ENCODE data around the gene LAMTOR3.

LAMTOR3 gene

DNA sequence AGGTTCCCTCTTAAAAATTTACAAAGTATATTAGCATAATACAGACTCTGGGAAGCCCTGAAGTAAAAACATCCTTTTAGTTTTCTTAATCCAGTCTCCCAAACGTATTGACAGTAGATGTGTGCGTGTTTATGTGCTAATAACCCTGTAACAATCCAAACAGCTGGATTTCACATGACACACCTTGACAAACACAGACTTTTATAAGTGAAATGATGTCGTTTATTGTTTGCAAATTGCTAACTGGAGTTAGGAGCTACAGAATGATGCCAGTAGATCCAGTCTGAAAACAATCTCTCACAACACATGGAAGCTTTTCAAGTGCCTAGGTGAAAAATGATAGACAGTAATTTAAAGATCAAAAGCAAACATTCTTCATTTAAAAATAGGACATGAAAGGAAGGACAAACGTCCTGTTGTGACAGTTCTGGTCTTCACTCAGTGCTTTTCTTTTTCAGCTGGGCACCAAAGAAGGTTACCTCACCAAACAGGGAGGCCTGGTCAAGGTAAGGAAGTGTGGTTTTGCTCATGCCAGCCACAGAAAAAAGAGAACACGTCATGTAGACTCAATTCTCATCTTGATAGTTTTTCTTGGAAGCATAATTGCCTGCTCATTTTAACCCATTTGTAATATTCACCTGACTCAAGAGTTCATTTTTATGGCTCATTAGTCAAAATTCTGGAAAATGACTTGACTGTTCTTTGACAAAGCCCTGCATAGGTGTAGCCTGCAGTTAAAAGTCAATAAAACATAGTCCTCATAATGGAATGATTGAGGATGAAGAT is 32.9 kb downstream of the LAMTOR3 start:
- DNase-seq (ENCODE audit: low read depth in 2 of 2) = no peak

DNA sequence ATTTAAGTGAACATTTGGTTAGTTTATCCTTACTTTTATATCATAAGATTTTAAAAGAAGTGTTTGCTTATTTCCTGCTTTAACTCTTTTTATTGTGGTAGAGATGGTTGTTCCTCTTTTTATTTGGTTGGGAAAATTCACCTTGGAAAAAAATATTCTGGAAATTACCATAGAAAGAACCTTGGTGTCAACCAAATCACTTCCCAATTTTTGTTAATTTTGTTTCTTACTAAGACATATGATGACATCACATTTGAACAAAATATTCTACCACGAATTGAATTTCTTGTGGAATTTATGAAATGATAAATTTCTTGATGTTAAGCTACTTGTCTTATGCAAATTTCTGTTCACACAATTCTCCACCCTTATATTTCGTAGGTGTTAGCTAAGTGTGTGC is 33.7 kb downstream of the LAMTOR3 start:
- no peak for DNase-seq (ENCODE audit: low read depth in 2 of 2)

DNA sequence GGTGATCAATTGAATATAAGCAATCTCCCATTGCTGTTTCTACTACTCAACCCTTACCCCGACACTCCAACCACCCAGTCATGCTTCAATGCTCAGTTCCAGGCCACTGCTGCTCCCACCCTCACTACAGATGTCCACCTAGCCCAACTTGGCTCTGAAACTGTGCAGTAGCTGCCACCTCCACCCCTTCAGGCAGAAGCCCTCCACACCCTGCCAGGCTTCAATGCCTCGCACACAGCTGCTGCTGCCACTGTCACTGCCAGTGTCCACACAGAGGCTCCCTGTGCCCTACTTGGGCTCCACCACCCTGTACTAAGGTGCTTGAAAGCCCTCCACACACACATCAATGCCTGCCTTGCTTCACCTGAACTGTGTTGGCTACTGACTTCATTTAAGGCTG is 34.6 kb downstream of the LAMTOR3 start:
- no peak for DNase-seq (ENCODE audit: low read depth in 2 of 2)

DNA sequence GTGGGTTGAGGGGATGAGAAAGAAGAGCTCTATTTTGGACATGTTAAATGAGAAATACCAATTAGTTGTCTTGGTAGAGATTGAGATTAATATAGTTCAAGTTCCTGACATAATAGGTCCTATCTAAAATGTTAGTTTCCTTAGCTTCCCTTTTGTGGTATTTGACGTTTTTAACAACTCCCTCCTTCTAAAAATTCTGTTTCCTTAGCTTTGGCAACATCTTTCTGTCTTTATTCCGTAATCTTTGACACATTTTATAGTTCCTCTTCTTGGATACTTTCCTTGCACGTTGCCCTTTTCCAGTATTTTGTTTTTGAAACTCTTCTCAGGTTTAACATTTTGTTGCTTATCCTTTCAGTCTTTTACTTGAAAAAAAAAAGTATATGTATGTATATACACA is 36.9 kb downstream of the LAMTOR3 start:
- no peak for DNase-seq (ENCODE audit: low read depth in 2 of 2)

DNA sequence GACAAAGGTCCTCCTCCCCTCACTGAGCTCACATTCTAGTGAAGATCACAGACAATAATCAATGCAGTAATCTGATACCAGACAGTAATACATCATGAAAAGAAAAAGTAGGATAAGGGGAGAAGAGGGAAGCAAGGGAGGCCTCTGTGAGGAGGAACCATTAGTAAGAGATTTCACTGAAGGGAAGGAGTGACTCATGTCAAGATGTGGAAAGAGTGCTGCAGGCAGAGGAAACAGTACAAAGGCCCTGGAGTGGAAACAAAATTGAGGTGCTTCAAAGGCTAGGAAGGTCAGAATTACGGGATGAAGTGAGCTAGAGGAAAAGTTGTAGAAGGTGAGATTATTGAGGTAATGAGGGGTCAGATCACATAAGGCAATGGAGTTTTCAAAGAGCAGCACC is 38.1 kb downstream of the LAMTOR3 start:
- DNase-seq (ENCODE audit: low read depth in 2 of 2) = no peak

DNA sequence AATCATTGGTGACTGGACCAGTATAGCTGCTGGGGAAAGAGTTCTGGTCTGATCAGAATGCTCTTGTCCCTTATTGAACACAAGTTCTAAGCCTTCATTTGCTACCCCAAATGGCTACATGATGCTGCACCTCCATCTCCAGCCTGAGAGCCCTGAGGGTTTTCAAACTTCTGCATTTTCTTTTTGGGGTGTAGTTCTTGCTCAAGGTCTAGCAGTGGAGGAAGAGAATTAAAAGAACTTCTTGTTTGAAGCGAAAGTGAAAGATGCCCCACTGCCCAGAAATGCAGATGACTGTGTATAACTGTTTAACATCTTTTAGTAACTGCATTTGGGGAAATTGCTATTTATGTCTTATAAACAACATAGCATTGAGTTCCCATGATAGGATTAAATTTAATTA is 38.5 kb downstream of the LAMTOR3 start:
- no peak for DNase-seq (ENCODE audit: low read depth in 2 of 2)

DNA sequence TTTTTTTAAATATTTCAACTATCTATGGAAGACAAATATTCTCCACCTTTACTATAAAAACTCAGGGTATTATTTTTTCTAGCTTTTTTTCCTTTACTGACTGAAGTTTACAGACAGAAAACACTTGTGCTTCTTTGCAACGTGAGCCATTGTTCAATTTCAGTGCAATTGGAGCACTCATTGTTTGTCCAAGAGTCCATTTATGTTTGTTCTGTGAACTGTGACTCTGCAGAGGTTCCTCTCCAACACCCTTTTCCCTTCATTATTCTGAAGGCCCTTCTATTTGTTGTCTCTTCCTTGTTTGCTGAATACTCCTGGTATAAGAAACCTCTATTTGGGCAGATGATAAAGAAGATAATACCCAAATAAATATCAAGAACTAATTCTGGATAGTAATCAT is 40.2 kb downstream of the LAMTOR3 start:
- no peak for DNase-seq (ENCODE audit: low read depth in 2 of 2)

DNA sequence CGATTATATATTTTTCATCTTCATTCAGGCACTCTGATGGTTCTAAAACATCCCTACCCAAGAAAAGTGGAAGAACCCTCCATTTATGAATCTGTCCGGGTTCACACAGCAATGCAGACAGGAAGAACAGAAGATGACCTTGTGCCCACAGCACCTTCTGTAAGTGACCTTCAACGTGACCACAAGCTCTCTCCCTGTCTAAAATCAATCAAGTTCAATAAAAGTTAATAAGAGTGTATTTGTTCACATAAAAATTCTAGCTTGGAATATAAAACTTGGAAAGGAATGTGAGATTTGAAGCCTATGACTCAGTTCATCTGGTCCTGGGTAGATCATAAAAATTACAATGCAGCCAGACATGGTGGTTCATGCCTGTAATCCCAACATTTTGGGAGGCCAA is 41.0 kb downstream of the LAMTOR3 start:
- DNase-seq (ENCODE audit: low read depth in 2 of 2) = no peak

DNA sequence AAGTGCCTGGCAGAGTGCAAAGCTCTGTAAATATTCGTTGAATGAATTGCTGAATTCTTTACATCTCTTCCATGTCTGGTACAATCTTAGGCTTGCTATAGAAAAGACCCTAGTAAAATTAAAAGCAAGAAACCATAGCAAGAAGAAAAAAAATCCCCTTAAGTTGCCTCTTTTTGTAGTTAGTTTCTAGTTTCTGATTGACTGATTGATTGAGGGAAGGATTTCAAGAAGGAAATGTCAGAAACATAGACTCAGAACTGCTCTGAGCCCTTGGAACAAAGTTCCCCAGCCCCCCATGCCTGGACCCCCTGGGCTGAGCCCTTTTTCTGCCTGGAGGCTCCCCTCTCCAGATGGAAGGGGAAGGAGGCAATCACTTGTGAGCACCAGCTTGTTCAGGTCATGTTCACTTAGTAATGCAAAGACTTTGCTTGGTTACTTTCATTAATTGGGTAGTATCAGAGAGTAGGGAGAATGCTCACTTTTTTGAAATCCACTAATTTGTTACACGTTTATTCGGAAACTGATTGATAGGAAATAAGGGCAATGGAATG is 42.0 kb downstream of the LAMTOR3 start:
- no peak for DNase-seq (ENCODE audit: low read depth in 2 of 2)

DNA sequence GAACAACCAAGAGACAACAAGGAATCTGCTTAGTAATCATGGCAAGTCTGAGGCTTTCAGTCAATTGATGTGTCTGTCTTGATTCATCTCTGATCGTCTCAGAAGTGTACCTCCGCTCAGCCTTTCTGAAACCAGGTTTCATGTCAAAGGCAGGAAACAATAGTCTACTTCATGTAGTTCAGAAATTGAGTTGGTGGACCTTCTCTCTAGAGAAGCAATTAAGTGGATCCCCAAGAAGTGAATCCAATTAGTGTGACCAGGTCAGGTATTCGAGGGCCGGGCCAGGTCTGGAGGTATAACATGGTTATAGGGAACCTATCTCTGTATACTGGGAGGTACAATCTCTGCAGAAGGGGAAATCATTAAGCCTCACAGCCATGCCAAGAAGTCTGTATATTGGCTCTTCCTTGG is 45.6 kb downstream of the LAMTOR3 start:
- DNase-seq (ENCODE audit: low read depth in 2 of 2) = no peak

DNA sequence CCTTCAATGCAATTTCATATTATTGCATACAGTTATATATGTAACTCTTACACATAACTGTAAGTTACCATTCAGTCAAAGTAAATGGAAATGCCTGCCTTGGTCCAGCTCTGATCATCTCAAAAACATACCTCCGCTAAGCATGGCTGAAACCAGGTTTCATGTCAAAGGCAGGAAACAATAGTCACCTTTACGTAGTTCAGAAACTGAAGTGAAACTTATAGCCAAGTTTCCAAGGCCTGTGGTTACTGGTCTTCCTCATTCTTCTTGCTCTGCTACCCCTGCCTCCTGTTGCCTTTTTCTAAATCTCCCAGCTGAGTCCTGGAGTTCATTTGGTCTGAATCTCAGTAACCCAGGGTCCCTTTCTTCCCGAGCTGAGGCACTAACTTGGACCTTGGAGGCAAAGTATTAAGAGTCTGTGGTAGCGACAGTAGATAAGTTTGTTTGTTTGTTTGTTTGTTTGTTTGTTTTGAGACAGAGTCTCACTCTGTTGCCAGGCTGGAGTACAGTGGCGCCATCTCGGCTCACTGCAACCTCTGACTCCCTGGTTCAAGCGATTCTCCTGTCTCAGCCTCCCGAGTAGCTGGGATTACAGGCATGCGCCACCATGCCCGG is 46.8 kb downstream of the LAMTOR3 start:
- DNase-seq (ENCODE audit: low read depth in 2 of 2) = no peak

DNA sequence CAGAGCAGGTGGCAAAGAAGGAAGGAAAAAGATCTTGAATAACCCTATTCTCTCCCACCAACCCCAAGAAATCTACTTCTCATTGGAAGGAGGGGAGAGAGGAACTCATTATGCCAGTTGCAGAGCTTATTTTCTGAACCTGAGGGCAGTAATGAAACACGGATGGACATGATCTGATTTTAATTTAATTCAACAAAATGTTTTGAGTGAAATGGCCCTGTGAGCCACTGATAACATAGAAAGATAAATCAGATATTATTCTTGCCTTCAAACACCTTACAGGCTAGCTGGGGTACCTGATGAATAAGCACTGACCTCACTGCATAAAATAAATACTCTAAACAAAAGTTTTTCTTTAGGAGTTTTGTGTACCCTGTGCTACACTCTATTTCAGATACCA is 47.3 kb downstream of the LAMTOR3 start:
- DNase-seq (ENCODE audit: low read depth in 2 of 2) = no peak

DNA sequence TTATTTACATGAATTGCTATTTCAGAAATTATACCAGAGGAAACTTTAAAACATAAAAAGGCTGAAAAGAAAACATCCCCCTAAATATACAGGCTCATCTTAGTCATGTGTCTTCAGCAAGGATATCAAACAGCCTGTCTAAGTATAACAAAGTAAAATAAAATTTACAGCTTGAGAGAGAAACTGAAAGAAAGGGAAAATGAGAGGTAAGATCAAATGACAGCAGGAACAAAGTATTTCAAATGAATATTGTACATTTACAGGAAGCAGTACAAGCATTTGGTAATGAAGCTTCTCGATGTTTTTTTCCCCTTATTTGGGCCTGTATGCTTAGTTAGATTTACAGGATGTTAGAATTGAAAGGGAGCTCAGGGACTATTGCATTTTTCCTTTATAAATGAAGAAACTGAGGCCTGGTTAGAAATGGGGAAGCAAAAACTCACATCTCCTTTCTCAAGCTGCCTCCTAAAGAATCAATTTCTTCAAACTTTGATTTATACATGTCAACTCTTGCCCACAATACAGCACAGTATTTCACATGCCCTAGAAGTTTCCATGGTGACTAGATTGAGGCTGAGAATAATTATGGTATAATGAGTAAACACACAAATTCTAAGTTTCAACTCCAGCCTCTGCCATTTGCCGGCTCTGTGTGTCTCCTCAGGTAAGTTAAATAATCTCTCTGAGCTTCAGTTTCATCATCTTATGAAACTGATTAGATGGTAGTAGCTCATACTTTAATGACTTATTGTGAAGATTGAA is 48.3 kb downstream of the LAMTOR3 start:
- DNase-seq (ENCODE audit: low read depth in 2 of 2) = no peak

DNA sequence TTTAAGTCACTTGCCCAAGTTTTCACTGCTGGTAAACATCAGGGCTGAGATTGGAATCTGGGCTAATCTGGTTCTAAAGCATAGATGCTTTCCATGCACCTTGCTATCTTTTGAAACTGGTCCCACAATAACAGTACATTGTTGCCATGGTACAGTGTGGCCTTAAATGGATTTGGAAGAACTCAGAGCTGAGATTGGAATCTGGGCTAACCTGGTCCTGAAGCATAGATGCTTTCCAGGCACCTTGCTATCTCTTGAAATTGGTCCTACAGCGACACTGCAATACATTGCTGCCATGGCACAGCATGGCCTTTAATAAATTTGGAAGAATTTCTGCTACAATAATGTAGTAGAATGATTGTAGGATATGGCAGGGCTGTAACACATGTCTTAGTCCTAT is 49.0 kb downstream of the LAMTOR3 start:
- DNase-seq (ENCODE audit: low read depth in 2 of 2) = no peak

DNA sequence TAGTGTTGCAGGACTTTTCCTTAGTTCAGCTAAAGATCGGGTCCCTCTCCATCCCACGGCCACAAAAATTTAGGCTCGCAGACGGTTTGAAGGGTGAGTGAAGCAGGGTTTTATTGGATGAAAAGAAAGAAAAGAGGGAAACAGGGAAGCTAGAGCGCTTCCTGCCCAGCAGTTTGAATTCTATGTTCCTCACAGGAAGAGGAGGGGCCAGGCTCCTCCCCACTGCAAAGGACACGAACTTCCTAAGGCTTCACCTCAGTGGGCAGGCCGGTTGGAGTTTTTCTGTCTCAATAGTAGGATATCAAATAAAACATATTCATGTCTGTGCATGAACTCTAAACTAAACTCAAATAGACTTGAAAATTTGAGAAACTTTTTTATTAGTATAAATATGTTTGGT is 50.2 kb downstream of the LAMTOR3 start:
- DNase-seq (ENCODE audit: low read depth in 2 of 2) = no peak

DNA sequence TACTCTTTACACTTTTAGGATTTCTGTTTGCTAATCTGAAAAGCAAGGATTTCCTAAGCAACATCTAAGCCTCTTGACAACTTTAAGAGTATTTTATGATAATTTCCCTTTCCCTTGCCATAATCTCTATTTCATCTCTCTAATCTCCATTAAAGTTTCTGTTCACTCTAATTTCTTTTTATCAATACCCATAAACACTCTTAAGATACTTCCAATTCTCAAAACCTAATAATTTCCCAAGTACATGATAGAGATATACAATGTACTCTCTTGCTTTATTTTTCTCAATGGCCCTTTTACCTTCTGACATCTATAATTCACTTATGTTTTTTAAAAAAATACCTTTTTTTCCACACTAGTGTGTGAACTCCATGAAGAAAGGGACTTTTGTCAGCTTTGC is 50.8 kb downstream of the LAMTOR3 start:
- DNase-seq (ENCODE audit: low read depth in 2 of 2) = no peak

DNA sequence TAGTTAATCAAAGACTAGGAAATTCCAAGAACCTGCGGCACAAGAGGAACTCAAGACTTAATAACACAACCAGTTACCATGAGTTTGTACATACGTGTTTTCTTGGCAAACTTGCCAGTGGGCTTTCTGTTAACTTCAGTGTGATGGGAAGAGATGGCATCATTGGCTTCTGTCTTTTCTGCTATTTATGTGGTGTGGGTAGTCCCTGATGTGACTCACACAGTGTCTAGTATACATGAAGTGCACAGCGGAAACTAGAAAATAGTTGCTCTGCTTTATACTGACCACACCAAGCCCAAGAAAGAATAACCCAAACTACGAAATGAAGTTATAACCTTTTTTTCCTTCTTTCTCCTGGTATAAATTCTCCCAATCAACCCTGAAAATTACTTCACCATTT is 53.1 kb downstream of the LAMTOR3 start:
- no peak for DNase-seq (ENCODE audit: low read depth in 2 of 2)

DNA sequence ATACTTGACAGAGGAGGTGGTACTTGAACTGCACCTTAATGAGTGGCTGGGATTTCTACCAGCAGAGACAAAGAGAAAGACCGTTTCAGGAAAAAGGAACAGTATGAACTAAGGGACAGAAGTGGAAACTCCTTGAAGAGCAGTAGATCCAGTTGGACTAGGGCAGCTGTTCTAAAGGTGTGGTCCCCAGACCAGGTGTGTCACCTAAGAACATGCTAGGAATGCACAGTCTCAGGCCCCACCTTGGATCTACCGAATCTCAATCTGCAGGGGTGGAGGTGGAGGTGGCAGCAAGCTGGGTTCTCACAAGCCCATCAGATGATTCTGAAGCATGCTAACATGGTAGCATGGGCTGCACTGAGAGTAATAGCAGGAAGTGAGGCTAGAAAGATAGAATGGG is 55.3 kb downstream of the LAMTOR3 start:
- no peak for DNase-seq (ENCODE audit: low read depth in 2 of 2)

DNA sequence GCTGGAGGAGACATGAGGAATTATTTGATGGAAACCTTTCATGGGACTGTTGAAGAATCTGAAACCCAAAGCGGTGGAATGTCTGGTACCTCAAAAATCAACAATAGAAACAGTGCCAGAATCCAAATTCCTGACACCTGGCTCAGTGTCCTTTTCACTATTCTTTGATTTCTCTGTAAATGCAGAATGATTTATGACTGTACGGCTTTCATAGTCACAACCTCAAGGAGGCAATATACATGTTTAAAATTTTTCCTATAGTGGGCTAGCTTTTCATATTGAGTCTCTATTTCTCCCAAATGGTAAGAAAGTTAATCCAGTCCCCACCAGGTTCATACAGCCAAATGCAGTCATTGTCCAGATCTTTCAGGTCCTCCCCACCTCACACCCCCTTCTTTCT is 58.3 kb downstream of the LAMTOR3 start:
- no peak for DNase-seq (ENCODE audit: low read depth in 2 of 2)

DNA sequence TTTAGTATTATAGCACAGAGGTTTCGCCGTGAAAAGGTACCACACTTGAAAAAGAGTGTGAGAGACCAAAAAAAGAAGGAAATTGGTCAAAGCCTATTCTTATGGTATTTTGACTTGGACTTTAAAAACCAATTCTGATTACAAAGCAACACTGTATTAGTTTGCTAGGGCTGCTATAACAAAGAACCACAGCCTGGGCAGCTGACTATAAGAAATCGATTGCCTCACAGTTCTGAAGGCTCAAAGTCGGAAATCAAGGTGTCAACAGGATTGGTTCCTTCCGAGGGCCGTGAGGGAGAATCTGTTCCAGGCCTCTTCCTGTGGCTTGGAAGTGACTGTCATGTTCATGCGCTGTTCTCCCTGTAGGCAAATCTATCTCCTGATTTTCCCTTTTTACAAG is 59.7 kb downstream of the LAMTOR3 start:
- DNase-seq (ENCODE audit: low read depth in 2 of 2) = no peak

DNA sequence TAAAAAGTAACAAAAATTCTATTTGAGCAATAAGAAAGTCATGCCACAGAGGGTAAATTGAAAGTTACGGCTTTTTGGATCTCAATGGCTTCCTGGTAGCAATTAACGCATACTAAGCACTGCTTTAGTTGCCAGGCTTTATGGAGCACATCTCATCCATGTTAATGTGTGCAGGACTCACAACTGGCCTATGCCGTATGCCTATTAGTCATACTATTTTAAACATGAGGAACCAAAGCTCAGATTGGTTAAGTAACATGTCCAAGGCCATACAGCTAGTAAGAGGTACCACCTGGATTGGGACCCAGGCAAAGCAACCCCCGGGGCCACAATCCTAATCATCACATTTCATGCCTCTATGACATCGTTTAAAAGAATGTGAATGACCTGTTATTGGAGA is 60.5 kb downstream of the LAMTOR3 start:
- DNase-seq (ENCODE audit: low read depth in 2 of 2) = no peak

DNA sequence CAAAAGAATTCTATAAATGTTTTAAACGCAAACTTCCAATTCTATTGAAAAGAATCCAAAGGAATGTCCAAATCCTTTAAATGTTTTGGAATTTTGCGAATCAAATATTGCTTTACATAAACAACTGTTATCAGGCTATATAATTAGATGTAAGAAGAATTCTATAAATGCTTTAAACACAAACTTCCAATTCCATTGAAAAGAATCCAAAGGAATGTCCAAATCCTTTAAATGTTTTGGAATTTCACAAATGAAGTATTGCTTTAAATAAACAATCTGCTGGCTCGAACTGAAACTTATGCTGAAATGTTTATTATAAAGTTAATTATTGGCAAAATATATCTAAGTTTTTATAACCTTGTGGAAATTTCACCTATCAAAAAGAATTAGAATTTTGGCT is 61.5 kb downstream of the LAMTOR3 start:
- DNase-seq (ENCODE audit: low read depth in 2 of 2) = no peak

DNA sequence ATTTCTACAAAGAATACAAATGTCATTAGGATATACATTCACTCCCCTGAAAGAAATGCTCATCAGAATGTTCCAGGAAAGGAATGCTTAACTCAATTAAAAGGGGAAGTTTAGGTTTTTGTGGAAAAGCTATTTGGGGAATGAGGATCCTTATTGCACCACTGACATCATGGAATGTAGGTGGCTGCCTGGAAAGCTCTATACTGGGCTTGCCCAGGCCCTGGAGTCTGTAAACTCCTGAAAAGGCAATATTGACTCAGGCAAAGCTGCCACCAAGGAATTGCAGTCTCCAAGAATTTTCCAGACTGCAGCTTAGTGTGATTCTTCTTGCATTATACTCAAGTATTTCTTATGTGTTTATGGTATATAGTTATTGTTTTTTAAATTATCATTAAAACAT is 61.9 kb downstream of the LAMTOR3 start:
- no peak for DNase-seq (ENCODE audit: low read depth in 2 of 2)

Data from stimulated activated CD8-positive, alpha-beta memory T cell treated with anti-CD3 and anti-CD28 coated beads, Interleukin-15, amount 100 ng/mL, for 4 hours (primary cell).